ENCODE measurements around the gene TRPC3.
A peak's percentile ranks its signal among the peaks of the same experiment; 100 is the strongest.

The TRPC3 gene

DNA sequence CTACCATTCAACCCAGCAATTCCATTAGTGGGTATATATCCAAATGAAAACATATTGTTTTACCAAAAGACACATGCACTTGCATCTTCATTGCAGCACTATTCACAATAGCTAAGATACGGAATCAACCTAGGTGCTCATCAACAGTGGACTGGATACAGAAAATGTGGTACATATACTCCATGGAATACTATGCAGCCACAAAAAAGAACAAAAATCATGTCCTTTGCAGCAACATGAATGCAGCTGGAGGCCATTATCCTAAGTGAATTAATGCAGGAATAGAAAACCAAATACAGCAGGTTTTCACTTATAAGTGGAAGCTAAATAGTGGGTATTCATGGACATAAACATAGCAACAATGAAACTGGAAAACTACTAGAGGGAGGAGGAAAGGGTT is 43.5 kb downstream of the TRPC3 start:
- Histone ChIP-seq H3K4me1 (ENCODE audit: control insufficient read depth, low read depth, low read length) (no peaks in the 10 kb centered on the region), H3K4me2 (ENCODE audit: low read length) (no peak overlapping the region), H4K5ac (ENCODE audit: low read length) (no peak overlapping the region), H3K36me3 (ENCODE audit: control insufficient read depth, insufficient read depth, low read length) (no peaks in the 10 kb centered on the region), H3K27ac (ENCODE audit: low read depth, low read length) (no peak overlapping the region), H3K9ac (ENCODE audit: low read length) (no peak overlapping the region), H2AK5ac (ENCODE audit: low read length) (no peak overlapping the region), H3K79me2 (ENCODE audit: control insufficient read depth, insufficient read depth, low read length) (no peaks in the 10 kb centered on the region), H2BK120ac (ENCODE audit: low read depth, low read length) (no peak overlapping the region), H3K4ac (ENCODE audit: low read depth, low read length) (no peak overlapping the region), H3K79me1 (ENCODE audit: low read length) (no peaks in the 10 kb centered on the region), H3K56ac (ENCODE audit: low read length) (no peak overlapping the region), H4K8ac (ENCODE audit: low read depth, low read length) (no peak overlapping the region), H3K18ac (ENCODE audit: low read length) (no peak overlapping the region), H3K4me3 (ENCODE audit: low read length) (no peak overlapping the region), H2BK15ac (replicated peaks; ENCODE audit: low read depth) (no peak overlapping the region), H2BK5ac (ENCODE audit: low read length) (no peak overlapping the region), H3K27me3 (ENCODE audit: insufficient read depth, low read length, poor library complexity) (no peaks in the 10 kb centered on the region), H3K23ac (ENCODE audit: low read length) (no peak overlapping the region)
- DNase-seq = no peak
- WGBS (ENCODE audit: extremely low coverage, insufficient coverage, low lambda C conversion rate) = no CpG with 5 or more reads among the region's 1 CpG

DNA sequence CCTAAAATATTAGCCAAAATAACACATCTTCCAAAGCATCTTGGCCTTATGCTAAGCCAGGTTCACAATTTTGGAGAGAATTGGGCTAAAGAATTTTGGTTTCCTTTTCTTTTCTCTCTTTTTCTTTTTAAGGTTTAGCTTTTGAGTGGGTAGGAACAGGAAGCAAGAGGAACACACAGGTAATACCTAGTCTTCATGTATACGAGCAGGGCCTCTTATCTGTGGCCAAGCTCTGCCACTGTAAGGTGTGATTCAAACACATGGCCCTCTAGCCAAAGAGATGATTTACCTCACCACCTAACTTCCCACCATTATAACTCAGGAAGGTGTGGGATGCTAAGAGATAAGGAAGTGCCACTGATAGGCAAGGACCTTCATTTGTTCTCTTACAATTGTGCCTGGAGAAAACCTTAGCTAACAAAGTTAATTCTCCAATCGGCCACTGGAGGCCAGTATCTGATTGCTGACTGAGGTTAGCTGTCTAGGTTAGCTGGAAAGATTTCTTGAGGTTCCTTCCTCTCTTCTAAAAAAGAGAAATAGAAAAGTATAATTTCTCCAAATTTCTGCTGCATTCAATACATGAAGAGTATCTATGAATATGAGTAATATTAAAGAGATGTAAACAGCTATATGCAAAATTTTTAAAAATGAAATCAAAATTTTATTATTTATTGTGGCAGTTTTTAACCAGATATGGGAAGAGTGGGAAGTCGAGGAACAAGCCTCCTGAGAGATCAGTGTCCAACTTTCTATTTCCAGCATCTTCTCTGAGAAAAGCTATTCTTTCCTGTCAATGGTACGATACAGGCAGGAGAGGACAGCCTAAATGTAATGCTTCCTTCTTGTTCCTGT is 51.5 kb downstream of the TRPC3 start:
- Histone ChIP-seq H3K4me3 (ENCODE audit: low read length) (no peak overlapping the region), H3K4ac (ENCODE audit: low read depth, low read length) (no peak overlapping the region), H3K23ac (ENCODE audit: low read length) (no peak overlapping the region), H3K9ac (ENCODE audit: low read length) (no peak overlapping the region), H4K5ac (ENCODE audit: low read length) (no peak overlapping the region), H3K79me2 (ENCODE audit: control insufficient read depth, insufficient read depth, low read length) (no peaks in the 10 kb centered on the region), H3K36me3 (ENCODE audit: control insufficient read depth, insufficient read depth, low read length) (no peaks in the 10 kb centered on the region), H3K56ac (ENCODE audit: low read length) (no peak overlapping the region), H3K79me1 (ENCODE audit: low read length) (no peaks in the 10 kb centered on the region), H2BK5ac (ENCODE audit: low read length) (no peak overlapping the region), H3K27ac (ENCODE audit: low read depth, low read length) (no peak overlapping the region), H2BK120ac (ENCODE audit: low read depth, low read length) (no peak overlapping the region), H2AK5ac (ENCODE audit: low read length) (no peak overlapping the region), H3K18ac (ENCODE audit: low read length) (no peak overlapping the region), H4K8ac (ENCODE audit: low read depth, low read length) (no peak overlapping the region), H3K4me2 (ENCODE audit: low read length) (no peak overlapping the region), H3K27me3 (ENCODE audit: insufficient read depth, low read length, poor library complexity) (no peaks in the 10 kb centered on the region), H2BK15ac (replicated peaks; ENCODE audit: low read depth) (no peak overlapping the region), H3K4me1 (ENCODE audit: control insufficient read depth, low read depth, low read length) (no peaks in the 10 kb centered on the region)
- DNase-seq = peak; percentile 90
- no CpG with 5 or more reads among the region's 4 CpGs for WGBS (ENCODE audit: extremely low coverage, insufficient coverage, low lambda C conversion rate)

DNA sequence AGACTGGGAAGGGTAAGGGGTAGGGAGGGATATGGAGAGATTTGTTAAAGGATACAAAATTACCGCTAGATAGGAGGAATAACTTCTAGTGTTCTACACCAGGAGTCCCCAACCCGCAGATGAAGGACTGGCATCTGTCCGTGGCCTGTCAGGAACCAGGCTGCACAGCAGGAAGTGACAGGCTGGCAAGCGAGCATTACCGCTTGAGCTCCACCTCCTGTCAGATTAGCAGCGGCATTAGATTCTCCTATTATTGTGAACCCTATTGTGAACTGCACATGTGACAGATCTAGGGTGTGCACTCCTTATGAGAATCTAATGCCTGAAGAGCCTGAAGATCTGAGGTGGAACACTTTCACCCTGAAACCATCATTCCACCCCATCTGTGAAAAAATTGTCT is 53.7 kb downstream of the TRPC3 start:
- Histone ChIP-seq H3K36me3 (ENCODE audit: control insufficient read depth, insufficient read depth, low read length) (no peaks in the 10 kb centered on the region), H3K27ac (ENCODE audit: low read depth, low read length) (no peak overlapping the region), H3K4me3 (ENCODE audit: low read length) (no peak overlapping the region), H3K27me3 (ENCODE audit: insufficient read depth, low read length, poor library complexity) (no peaks in the 10 kb centered on the region), H3K4me1 (ENCODE audit: control insufficient read depth, low read depth, low read length) (no peaks in the 10 kb centered on the region), H3K56ac (ENCODE audit: low read length) (no peak overlapping the region), H4K5ac (ENCODE audit: low read length) (no peak overlapping the region), H3K9ac (ENCODE audit: low read length) (no peak overlapping the region), H3K4me2 (ENCODE audit: low read length) (no peak overlapping the region), H2BK15ac (replicated peaks; ENCODE audit: low read depth) (no peak overlapping the region), H2AK5ac (ENCODE audit: low read length) (no peak overlapping the region), H3K23ac (ENCODE audit: low read length) (no peak overlapping the region), H3K4ac (ENCODE audit: low read depth, low read length) (no peak overlapping the region), H3K18ac (ENCODE audit: low read length) (no peak overlapping the region), H4K8ac (ENCODE audit: low read depth, low read length) (no peak overlapping the region), H3K79me2 (ENCODE audit: control insufficient read depth, insufficient read depth, low read length) (no peaks in the 10 kb centered on the region), H2BK5ac (ENCODE audit: low read length) (no peak overlapping the region), H2BK120ac (ENCODE audit: low read depth, low read length) (no peak overlapping the region), H3K79me1 (ENCODE audit: low read length) (no peaks in the 10 kb centered on the region)
- no CpG with 5 or more reads among the region's 6 CpGs for WGBS (ENCODE audit: extremely low coverage, insufficient coverage, low lambda C conversion rate)
- DNase-seq = peak; percentile 11

DNA sequence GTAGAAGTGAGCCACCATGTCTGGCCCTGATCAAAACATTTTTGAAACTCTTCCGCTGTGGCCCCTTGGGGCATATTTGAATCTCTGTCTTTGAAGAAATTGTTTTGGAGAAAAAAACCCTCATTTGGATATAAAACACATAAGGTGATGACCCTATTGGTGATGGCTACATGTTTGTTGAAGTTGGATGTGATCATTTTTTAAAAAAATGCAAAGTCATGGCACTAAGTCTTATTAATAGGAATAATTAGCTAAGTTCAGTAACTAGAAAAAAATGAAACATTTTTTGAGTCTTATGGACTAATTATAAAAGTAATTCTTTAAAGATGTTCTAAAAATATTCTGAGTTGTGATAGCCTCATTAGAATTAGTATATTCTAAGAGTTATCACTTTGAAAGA is 63.7 kb downstream of the TRPC3 start:
- Histone ChIP-seq H2BK120ac (ENCODE audit: low read depth, low read length) (no peak overlapping the region), H2AK5ac (ENCODE audit: low read length) (no peak overlapping the region), H3K4me2 (ENCODE audit: low read length) (no peak overlapping the region), H4K5ac (ENCODE audit: low read length) (no peak overlapping the region), H3K36me3 (ENCODE audit: control insufficient read depth, insufficient read depth, low read length) (no peaks in the 10 kb centered on the region), H3K27me3 (ENCODE audit: insufficient read depth, low read length, poor library complexity) (no peaks in the 10 kb centered on the region), H3K4me3 (ENCODE audit: low read length) (no peak overlapping the region), H3K23ac (ENCODE audit: low read length) (no peak overlapping the region), H3K18ac (ENCODE audit: low read length) (no peak overlapping the region), H2BK5ac (ENCODE audit: low read length) (no peak overlapping the region), H3K27ac (ENCODE audit: low read depth, low read length) (no peak overlapping the region), H3K56ac (ENCODE audit: low read length) (no peak overlapping the region), H3K4me1 (ENCODE audit: control insufficient read depth, low read depth, low read length) (no peaks in the 10 kb centered on the region), H3K9ac (ENCODE audit: low read length) (no peak overlapping the region), H2BK15ac (replicated peaks; ENCODE audit: low read depth) (no peak overlapping the region), H3K4ac (ENCODE audit: low read depth, low read length) (no peak overlapping the region), H4K8ac (ENCODE audit: low read depth, low read length) (no peak overlapping the region), H3K79me1 (ENCODE audit: low read length) (no peaks in the 10 kb centered on the region), H3K79me2 (ENCODE audit: control insufficient read depth, insufficient read depth, low read length) (no peaks in the 10 kb centered on the region)
- no peak for DNase-seq
- no CpG with 5 or more reads among the region's 1 CpG for WGBS (ENCODE audit: extremely low coverage, insufficient coverage, low lambda C conversion rate)

DNA sequence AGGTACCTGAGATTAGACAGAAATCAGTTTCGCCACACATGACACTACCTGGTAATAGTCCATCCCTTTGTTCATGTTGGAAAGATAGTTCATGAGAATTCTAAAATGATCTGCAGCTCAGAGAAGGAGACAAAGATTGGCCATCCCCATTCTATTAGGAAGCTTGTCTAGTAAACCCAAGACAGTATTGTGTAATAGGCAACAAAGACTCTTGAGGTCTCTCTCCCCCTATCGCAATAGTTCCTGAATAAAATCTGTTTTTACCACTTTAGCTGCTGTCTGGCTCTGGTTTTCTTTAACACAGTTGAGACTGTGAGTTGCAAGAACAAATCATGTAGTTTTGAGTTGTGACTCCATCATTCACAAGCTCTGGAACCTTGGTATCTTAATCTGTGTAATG is 66.7 kb downstream of the TRPC3 start:
- whole genome bisulfite sequencing (ENCODE audit: extremely low coverage, insufficient coverage, low lambda C conversion rate) = no CpG with 5 or more reads among the region's 2 CpGs

DNA sequence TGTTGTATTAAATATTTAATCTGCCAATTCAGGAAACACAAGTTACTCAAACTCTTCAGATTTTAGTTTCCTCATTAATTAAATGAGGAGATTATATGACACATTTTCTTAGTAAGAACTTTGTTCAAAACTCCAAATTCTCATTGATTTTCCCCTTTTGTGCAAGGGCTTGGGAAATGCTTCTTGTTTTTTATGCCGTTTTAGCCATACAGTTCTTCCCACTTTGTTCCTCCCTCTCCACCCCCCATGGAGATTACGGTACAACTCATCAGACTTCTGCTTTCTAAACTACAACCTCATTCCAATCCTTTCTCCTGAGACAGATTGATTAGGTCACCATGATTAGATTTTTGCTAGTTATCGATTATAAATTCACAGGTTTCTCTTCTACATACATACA is 70.7 kb downstream of the TRPC3 start:
- WGBS (ENCODE audit: extremely low coverage, insufficient coverage, low lambda C conversion rate) = no CpG with 5 or more reads among the region's 3 CpGs
- no peaks in the 10 kb centered on the region for H3K79me1 ChIP-seq (ENCODE audit: low read length)
- H3K9ac ChIP-seq (ENCODE audit: low read length) = no peak overlapping the region
- no peak overlapping the region for H4K8ac ChIP-seq (ENCODE audit: low read depth, low read length)
- no peak overlapping the region for H2BK5ac ChIP-seq (ENCODE audit: low read length)
- no peak for DNase-seq
- H2AK5ac ChIP-seq (ENCODE audit: low read length) = no peak overlapping the region
- no peaks in the 10 kb centered on the region for H3K27me3 ChIP-seq (ENCODE audit: insufficient read depth, low read length, poor library complexity)
- H2BK15ac ChIP-seq (replicated peaks; ENCODE audit: low read depth) = no peak overlapping the region
- no peak overlapping the region for H2BK120ac ChIP-seq (ENCODE audit: low read depth, low read length)
- H3K56ac ChIP-seq (ENCODE audit: low read length) = no peak overlapping the region
- no peaks in the 10 kb centered on the region for H3K4me1 ChIP-seq (ENCODE audit: control insufficient read depth, low read depth, low read length)
- no peaks in the 10 kb centered on the region for H3K36me3 ChIP-seq (ENCODE audit: control insufficient read depth, insufficient read depth, low read length)
- no peak overlapping the region for H3K4me2 ChIP-seq (ENCODE audit: low read length)
- H3K27ac ChIP-seq (ENCODE audit: low read depth, low read length) = no peak overlapping the region
- H4K5ac ChIP-seq (ENCODE audit: low read length) = no peak overlapping the region
- H3K18ac ChIP-seq (ENCODE audit: low read length) = no peak overlapping the region
- H3K4ac ChIP-seq (ENCODE audit: low read depth, low read length) = no peak overlapping the region
- H3K23ac ChIP-seq (ENCODE audit: low read length) = no peak overlapping the region
- H3K4me3 ChIP-seq (ENCODE audit: low read length) = no peak overlapping the region
- H3K79me2 ChIP-seq (ENCODE audit: control insufficient read depth, insufficient read depth, low read length) = no peaks in the 10 kb centered on the region

More for the DNA sequence above, 66.7 kb downstream of the TRPC3 start:
- H2AK5ac ChIP-seq (ENCODE audit: low read length) = no peak overlapping the region
- H3K56ac ChIP-seq (ENCODE audit: low read length) = no peak overlapping the region
- no peak overlapping the region for H2BK15ac ChIP-seq (replicated peaks; ENCODE audit: low read depth)
- H2BK120ac ChIP-seq (ENCODE audit: low read depth, low read length) = no peak overlapping the region
- no peak overlapping the region for H3K4me2 ChIP-seq (ENCODE audit: low read length)
- no peak overlapping the region for H3K4me3 ChIP-seq (ENCODE audit: low read length)
- no peak overlapping the region for H4K5ac ChIP-seq (ENCODE audit: low read length)
- H3K79me1 ChIP-seq (ENCODE audit: low read length) = no peaks in the 10 kb centered on the region
- H2BK5ac ChIP-seq (ENCODE audit: low read length) = no peak overlapping the region
- H3K23ac ChIP-seq (ENCODE audit: low read length) = no peak overlapping the region
- no peak for DNase-seq
- no peaks in the 10 kb centered on the region for H3K36me3 ChIP-seq (ENCODE audit: control insufficient read depth, insufficient read depth, low read length)
- no peak overlapping the region for H3K4ac ChIP-seq (ENCODE audit: low read depth, low read length)
- no peak overlapping the region for H4K8ac ChIP-seq (ENCODE audit: low read depth, low read length)
- H3K27me3 ChIP-seq (ENCODE audit: insufficient read depth, low read length, poor library complexity) = no peaks in the 10 kb centered on the region
- no peaks in the 10 kb centered on the region for H3K4me1 ChIP-seq (ENCODE audit: control insufficient read depth, low read depth, low read length)
- no peak overlapping the region for H3K9ac ChIP-seq (ENCODE audit: low read length)
- H3K18ac ChIP-seq (ENCODE audit: low read length) = no peak overlapping the region
- no peaks in the 10 kb centered on the region for H3K79me2 ChIP-seq (ENCODE audit: control insufficient read depth, insufficient read depth, low read length)
- H3K27ac ChIP-seq (ENCODE audit: low read depth, low read length) = no peak overlapping the region

Data from mesendoderm (in vitro differentiated cells).